Kidney (tissue), 14 donors: Measurements from ENCODE around the gene PLCH1. TPM values are rescaled to one million over a fixed set of nuclear protein-coding genes. Genes with fewer than 3 reads are reported as not detected.

ENCODE experiments used
- DNase-seq, 5 donors: peaks; one replicate each; pipeline ENCODE4 v3.0.0-alpha.2; 2013 to 2020
- FAIRE-seq: peaks from 2 replicates; lab custom pipeline; 2012; peaks lifted over from hg19 to GRCh38; lab: Jason Lieb, UNC
- H3K27ac ChIP-seq, 2 donors: one replicate each; pipeline ENCODE4 v1.7.0; 2013; ENCODE audit warnings: low read depth in 2 of 2, low read length in 2 of 2, inconsistent platforms in 1 of 2
- H3K27me3 ChIP-seq: one replicate; pipeline ENCODE4 v1.7.1; 2013; ENCODE audit warnings: low read length, inconsistent platforms; ENCODE audit not compliant: control insufficient read depth, insufficient read depth
- H3K36me3 ChIP-seq, 3 donors: one replicate each; pipeline versions ENCODE4 v1.7.0 to v1.7.1; 2013; ENCODE audit warnings: low read length in 3 of 3, control low read depth in 1 of 3, inconsistent platforms in 1 of 3; ENCODE audit not compliant: insufficient read depth in 3 of 3, control insufficient read depth in 2 of 3
- H3K4me1 ChIP-seq, 3 donors: one replicate each; pipeline versions ENCODE4 v1.7.0 to v1.7.1; 2013; ENCODE audit warnings: low read length in 3 of 3, inconsistent platforms in 1 of 3, low read depth in 1 of 3; ENCODE audit not compliant: control insufficient read depth in 2 of 3, insufficient read depth in 2 of 3
- H3K4me3 ChIP-seq, 3 donors: one replicate each; pipeline versions ENCODE4 v1.7.0 to v1.8.1; 2013; ENCODE audit warnings: low read length in 3 of 3, control low read depth in 1 of 3, inconsistent platforms in 1 of 3
- H3K9ac ChIP-seq, 3 donors: one replicate each; pipeline versions ENCODE4 v1.7.0 to v1.7.1; 2013; ENCODE audit warnings: low read length in 3 of 3, control low read depth in 1 of 3, inconsistent platforms in 1 of 3
- H3K9me3 ChIP-seq, 3 donors: one replicate each; pipeline versions ENCODE4 v1.7.0 to v1.7.1; 2013; ENCODE audit warnings: low read length in 3 of 3, control low read depth in 1 of 3, inconsistent platforms in 1 of 3; ENCODE audit not compliant: control insufficient read depth in 2 of 3, insufficient read depth in 1 of 3
- intact Hi-C: fragments of 100-400 bp; cut with DNase I; formaldehyde crosslinking; loops from one replicate; pipeline ENCODE4 v1.11.1; 2022
- polyA plus RNA-seq: library from polyadenylated mRNA; stranded (reverse); fragments of 350-450 nt; fragmentation: Illumina TruSeq; extraction: RNeasy Lipid Tissue Mini Kit (QIAGEN cat#74804); gene quantifications from one replicate; pipeline ENCODE4 v1.2.3, GENCODE V29; 2014; ENCODE audit warnings: low read depth, low replicate concordance; ENCODE audit not compliant: insufficient read depth
- total RNA-seq: library from RNA; stranded (reverse); fragmentation: NEBNext Ultra II Directional; extraction: Animal tissue kit (Norgen Biotek cat#: 25700); gene quantifications from one replicate; pipeline ENCODE4 v1.2.1, GENCODE V29; 2021
- TF ChIP-seq, protein P1 (sequence below): IDR thresholded peaks from 3 replicates; pipeline ENCODE4 v1.5.1; 2012; ENCODE audit warnings: mild to moderate bottlenecking, moderate library complexity, borderline replicate concordance; ENCODE audit not compliant: insufficient read depth; ENCODE audit errors: extremely low read depth
- donor health status: control.
- donor health status: control.
- donor health status: control.
- donor health status: control.
- donor health status: control.
- donor health status: DM: yes; HTN: yes; CAD: no.
- donor health status: Normal renal cell carcinoma (clear cell type).

PLCH1 gene
- total and polyA plus RNA-seq, 2 donors from 2014 or later = 1.6 to 9.6 TPM

DNA sequence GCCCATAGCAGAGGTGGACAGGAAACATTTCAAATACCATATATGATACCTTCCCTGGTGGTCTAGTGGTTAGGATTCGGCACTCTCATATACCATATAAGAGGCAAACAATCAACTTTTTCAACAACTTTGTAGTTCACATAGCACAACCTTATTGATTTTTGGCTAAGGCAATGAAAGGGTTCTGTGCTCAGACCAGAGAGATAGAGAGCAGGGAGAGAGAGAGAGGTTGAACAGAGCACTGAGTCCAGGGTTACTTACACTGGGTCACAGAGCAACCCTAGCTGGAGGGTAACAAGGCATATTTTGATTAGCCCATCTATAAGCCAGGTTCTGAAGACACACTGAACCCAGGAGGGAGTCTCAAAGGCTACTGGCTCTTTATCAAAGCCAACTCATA, 83.8 kb downstream of the PLCH1 start:
- no peak for FAIRE-seq
- TF ChIP-seq, protein P1, sequence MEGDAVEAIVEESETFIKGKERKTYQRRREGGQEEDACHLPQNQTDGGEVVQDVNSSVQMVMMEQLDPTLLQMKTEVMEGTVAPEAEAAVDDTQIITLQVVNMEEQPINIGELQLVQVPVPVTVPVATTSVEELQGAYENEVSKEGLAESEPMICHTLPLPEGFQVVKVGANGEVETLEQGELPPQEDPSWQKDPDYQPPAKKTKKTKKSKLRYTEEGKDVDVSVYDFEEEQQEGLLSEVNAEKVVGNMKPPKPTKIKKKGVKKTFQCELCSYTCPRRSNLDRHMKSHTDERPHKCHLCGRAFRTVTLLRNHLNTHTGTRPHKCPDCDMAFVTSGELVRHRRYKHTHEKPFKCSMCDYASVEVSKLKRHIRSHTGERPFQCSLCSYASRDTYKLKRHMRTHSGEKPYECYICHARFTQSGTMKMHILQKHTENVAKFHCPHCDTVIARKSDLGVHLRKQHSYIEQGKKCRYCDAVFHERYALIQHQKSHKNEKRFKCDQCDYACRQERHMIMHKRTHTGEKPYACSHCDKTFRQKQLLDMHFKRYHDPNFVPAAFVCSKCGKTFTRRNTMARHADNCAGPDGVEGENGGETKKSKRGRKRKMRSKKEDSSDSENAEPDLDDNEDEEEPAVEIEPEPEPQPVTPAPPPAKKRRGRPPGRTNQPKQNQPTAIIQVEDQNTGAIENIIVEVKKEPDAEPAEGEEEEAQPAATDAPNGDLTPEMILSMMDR = no peak
- Histone ChIP-seq H3K4me3 (no peak overlapping the region), H3K36me3 (no peaks in the 10 kb centered on the region), H3K9ac (no peak overlapping the region), H3K27ac (no peak overlapping the region), H3K9me3 (no peaks in the 10 kb centered on the region), H3K4me1 (peaks cover 0 to 2% (median 0%) of the 10 kb centered on the region in 3 donors), H3K27me3 (no peaks in the 10 kb centered on the region)
- DNase-seq = no peak
- intact Hi-C loops = no loop called here

DNA sequence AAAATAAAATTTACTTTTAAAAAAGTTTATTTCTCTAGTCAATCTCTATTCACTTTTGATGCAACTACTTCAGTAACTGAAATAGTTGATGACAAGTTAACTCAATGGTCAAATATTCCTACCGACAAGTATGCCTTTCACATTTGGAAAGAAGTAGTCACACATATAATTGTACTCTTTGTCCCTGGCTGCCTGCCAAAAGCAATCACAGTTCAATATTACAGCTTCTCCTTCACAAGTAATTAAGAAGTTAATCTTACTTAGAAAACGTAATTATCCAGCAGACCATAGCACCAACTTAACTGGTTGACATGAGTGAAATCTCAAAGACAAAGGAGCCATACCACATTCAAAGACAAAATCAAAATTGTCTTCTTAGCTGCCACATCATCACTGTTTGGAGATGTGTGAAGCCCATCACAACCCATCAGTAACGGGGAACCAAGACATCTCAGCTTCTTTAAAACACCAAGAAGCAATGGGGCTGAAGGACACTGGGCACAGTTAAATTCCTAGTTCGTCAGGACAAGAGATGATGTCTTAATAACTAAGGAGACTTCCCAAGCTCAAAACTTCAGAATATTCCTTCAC, 86.1 kb downstream of the PLCH1 start:
- Histone ChIP-seq H3K4me1 (peaks cover 0 to 2% (median 0%) of the 10 kb centered on the region in 3 donors), H3K9ac (no peak overlapping the region), H3K9me3 (no peaks in the 10 kb centered on the region), H3K36me3 (no peaks in the 10 kb centered on the region), H3K27me3 (no peaks in the 10 kb centered on the region), H3K27ac (no peak overlapping the region), H3K4me3 (no peak overlapping the region)
- TF ChIP-seq, protein P1 = no peak
- intact Hi-C loops = no loop called here
- FAIRE-seq (no peak), DNase-seq (no peak)

DNA sequence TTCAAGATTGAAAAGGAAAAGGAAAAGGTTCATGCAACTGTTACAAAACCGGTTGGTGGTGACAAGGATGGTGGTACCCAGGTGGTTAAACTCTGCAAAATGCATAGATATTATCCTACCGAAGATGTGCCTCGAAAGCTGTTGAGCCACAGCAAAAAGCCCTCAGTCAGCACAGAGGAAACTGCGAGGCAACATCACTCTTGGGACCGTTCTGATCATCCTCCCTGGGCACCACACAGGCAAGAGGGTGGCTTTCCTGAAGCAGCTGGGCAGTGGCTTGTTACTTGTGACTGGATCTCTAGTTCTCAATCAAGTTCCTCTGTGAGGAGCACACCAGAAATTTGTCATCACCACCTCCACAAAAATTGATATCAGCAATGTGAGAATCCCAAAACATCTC, 86.9 kb downstream of the PLCH1 start:
- intact Hi-C loops = no loop called here
- Histone ChIP-seq H3K4me1 (peaks cover 0 to 2% (median 0%) of the 10 kb centered on the region in 3 donors), H3K36me3 (no peaks in the 10 kb centered on the region), H3K27ac (no peak overlapping the region), H3K9me3 (no peaks in the 10 kb centered on the region), H3K27me3 (no peaks in the 10 kb centered on the region), H3K4me3 (no peak overlapping the region), H3K9ac (no peak overlapping the region)
- FAIRE-seq (no peak), DNase-seq (no peak)
- TF ChIP-seq, protein P1 = no peak

DNA sequence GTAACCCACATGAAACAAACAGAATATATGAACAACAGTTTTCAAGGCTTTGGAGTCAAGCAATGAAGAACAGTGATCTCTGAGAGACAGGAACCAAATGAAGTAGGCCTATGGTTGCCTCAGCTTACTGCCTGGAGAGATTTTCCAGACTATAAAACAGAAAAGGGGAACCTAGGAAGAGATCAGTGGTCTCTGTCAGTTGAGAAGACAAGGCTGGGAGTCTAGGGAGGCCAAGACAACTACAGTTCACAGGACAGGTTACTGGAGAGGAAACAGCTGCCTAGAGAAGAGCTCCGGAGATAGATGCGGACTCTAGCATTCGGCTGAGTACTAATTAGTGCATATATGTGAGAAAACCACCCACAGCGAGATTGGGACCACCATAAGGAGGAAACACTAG, 87.7 kb downstream of the PLCH1 start:
- peaks cover 0 to 2% (median 0%) of the 10 kb centered on the region in 3 donors for H3K4me1 ChIP-seq
- FAIRE-seq (no peak), DNase-seq (no peak)
- TF ChIP-seq, protein P1 = no peak
- intact Hi-C loops = no loop called here
- no peak overlapping the region for H3K4me3 ChIP-seq
- H3K36me3 ChIP-seq = no peaks in the 10 kb centered on the region
- no peaks in the 10 kb centered on the region for H3K27me3 ChIP-seq
- H3K27ac ChIP-seq = no peak overlapping the region
- no peak overlapping the region for H3K9ac ChIP-seq
- no peaks in the 10 kb centered on the region for H3K9me3 ChIP-seq
